Spleen (tissue), 7 donors: ENCODE data around the gene CCDC110.

Experiments
- POLR2A ChIP-seq, 3 donors: fragments of 450-650 bp; IDR thresholded peaks; one replicate each; pipeline ENCODE4 v1.5.1; 2017; ENCODE audit warnings: antibody characterized with exemption in 3 of 3, mild to moderate bottlenecking in 1 of 3
- POLR2AphosphoS5 ChIP-seq, 3 donors: sonication (generic); formaldehyde crosslinking; IDR thresholded peaks; one replicate each; pipeline ENCODE4 v1.5.1; 2017; ENCODE audit warnings: antibody characterized with exemption in 3 of 3
- TF ChIP-seq, protein P1 (sequence below), 11 experiments: fragments of 200-600 bp in 7 of 11; fragments of 450-650 bp in 4 of 11; sonication (generic) in 4 of 11; IDR thresholded peaks in 8 of 11; conservative IDR thresholded peaks in 3 of 11; 1 replicate in 7 of 11; 2 replicates in 4 of 11; pipeline versions ENCODE4 v1.4.0 to v1.8.0; 2016 to 2021; ENCODE audit warnings: antibody characterized with exemption in 11 of 11, inconsistent platforms in 4 of 11, mild to moderate bottlenecking in 1 of 11
- donor health status: DM: no; HTN: no; CAD: no; lungs with moderate emphysema.
- donor health status: DM: no; HTN: no; CAD: no.
- donor health status: DM: no; HTN: no; CAD: no.

DNA sequence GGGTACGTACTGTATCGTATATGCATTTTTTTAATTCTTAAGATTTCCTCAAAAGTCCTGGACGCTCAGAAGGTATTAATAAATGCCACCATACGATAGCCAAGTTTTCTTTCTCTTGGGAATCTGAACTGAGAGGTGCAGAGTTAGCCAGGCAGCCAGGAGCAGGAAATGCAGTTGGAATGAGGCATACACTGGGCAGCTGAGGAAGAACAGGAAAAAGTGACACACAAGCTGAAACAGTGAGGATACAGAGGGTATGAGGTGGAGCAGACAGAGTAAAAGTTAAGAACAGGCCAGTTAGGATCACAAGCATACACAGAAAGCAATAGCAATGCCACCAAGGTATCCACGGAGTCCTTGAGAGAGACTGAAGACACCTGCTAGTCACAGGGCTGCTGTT is 59.1 kb downstream of the CCDC110 start:
- TF ChIP-seq POLR2A (IDR thresholded peaks at IDR 0.05) (no peak), POLR2AphosphoS5 (IDR thresholded peaks at IDR 0.05) (no peak)
- TF ChIP-seq, protein P1, sequence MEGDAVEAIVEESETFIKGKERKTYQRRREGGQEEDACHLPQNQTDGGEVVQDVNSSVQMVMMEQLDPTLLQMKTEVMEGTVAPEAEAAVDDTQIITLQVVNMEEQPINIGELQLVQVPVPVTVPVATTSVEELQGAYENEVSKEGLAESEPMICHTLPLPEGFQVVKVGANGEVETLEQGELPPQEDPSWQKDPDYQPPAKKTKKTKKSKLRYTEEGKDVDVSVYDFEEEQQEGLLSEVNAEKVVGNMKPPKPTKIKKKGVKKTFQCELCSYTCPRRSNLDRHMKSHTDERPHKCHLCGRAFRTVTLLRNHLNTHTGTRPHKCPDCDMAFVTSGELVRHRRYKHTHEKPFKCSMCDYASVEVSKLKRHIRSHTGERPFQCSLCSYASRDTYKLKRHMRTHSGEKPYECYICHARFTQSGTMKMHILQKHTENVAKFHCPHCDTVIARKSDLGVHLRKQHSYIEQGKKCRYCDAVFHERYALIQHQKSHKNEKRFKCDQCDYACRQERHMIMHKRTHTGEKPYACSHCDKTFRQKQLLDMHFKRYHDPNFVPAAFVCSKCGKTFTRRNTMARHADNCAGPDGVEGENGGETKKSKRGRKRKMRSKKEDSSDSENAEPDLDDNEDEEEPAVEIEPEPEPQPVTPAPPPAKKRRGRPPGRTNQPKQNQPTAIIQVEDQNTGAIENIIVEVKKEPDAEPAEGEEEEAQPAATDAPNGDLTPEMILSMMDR (IDR thresholded peaks at IDR 0.05 in 8 of 11, conservative IDR thresholded peaks at IDR 0.05 in 3 of 11), result no peak
